Erythroblast (primary cell): ENCODE data around the gene GBA3.

Experiments used
- GATA1 ChIP-seq: IDR thresholded peaks from 2 replicates; pipeline ENCODE4 v1.6.1; 2011; ENCODE audit warnings: low read depth, mild to moderate bottlenecking, control low read depth, low read length, moderate library complexity
- POLR2A ChIP-seq: IDR thresholded peaks from 2 replicates; pipeline ENCODE4 v1.6.1; 2011; ENCODE audit warnings: mild to moderate bottlenecking, low read length

- TF ChIP-seq POLR2A (no peak), GATA1 (no peak)
Measured at GRCh38 chr4:22703912-22704311, 11.2 kb downstream of the GBA3 start.
